ENCODE data around the gene RAI1.

RAI1 gene

GRCh38 chr17:17768424-17769088 is 87.3 kb downstream of the RAI1 start:
- DNase-seq, result no peak

- no peak for DNase-seq
Observed at GRCh38 chr17:17769869-17770631, 88.8 kb downstream of the RAI1 start.

DNA sequence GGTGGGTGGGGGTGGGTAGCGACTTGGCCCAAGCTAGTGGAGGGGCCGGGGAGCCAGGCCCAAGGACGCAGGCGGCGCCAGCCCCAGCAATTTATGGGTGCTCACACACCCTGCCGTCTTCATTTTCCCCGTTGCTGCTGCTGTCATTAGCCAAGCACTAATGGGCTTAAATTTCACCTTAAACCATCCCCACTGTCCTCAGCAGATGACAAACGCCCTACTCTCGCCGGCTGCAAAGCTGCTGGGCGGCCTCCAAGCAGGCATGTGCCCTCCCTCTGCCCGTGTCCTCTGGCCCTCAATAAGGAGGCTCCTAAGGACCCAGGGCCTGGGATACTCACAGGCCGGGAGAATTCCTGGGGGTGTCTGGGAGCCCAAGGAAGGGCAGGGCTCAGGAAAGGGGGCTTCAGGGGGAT is 89.4 kb downstream of the RAI1 start:
- DNase-seq, result no peak

DNA sequence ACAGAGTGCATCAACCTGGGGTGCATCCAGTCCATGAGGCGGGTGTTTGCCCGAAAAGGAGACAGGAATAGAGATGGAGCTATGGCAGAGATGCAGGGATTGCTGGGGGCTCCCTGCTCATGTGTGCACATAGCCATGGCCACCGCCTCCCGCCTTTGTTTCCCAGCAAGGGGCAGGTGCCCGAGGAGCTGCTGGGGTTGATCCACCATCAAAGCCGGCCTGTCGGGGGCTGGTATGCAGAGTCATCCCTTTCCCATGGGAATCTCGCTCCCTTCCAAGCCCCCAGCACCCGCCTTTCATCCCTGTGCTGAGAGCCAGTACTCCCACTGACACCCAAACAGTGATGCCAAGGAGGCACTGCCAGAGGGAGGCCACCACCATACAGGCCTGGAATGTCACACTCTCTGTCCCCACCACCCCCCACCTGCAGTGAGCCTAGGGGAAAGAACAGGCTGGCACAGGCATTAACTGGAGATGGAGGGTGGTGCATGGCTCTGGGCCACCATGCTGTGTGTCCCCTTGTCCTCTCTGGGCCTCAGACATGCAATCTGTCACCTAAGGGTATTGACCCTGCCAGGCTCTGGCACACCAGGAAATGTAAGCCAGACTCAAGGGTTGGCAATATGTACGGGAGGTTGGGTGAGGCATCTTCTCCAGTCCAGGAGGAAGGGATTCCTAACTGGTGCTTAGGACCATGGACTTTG is 90.4 kb downstream of the RAI1 start:
- no peak for DNase-seq

GRCh38 chr17:17772231-17772630 is 91.0 kb downstream of the RAI1 start:
- DNase-seq, result no peak

GRCh38 chr17:17774009-17774881 is 93.0 kb downstream of the RAI1 start:
- DNase-seq, result peak; percentile 74

- DNase-seq, result no peak
Observed at GRCh38 chr17:17776889-17777288, 95.6 kb downstream of the RAI1 start.

DNA sequence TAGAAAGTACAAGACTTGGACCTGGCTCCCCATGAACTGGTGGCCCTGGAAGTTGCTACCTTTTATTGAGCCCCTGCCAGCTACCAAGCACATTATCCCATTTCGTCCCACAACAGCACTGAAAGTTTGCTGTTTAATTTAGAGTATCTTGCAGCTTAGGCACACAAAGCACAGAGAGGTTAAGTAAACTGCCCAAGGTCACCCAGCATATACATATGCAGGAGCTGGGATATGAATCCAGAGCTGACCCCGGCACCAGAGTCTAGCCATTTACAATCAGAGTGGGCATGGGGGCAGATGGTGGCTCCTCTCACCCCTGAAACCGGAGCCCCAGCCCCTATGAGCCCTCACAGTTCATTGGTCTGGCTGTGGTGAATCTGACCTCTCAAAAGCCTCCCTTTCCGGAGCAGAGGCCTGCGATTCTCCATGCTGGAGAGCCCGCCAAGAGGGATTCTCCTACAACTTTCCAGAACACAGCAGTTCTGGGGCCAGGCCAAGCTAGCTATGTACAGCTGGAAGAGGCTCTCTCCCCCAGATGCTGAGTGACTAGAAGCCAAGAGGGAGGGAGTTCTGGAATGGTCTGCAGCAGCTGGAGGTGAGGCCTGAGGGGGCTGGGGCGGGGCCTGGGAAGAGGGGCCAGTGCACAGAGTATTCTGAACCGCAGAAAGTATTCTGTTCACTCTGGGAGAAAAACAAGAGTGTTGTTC is 97.2 kb downstream of the RAI1 start:
- DNase-seq, result peak; percentile 97

DNA sequence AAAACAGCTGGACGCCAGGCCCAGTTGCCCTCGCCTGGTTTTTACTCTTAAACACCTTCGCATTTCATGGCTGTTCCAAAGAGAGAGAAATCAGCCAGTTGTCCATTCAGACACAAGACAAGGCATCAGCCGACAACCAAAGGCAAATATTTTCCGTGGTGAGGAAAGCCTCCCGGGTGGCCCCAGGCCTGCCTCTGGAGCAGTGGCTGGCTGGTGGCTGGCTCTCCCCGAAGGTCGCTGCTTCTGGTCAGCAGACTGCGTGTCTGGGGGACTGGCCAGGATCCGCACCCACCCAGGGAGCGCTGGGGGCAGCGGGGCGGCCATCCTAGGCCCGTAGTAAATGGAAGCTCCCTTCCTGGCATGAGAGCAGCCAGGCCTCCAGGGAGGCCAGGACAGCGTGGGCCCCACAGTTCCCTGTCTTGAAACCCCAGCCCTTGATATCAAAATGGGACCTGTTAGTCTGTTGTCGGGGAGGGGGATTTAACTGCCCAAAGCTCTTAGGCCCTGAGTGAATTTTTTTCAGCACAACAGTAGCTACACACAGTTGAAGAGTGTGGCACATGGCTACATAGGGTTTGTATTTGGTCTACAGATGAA is 97.9 kb downstream of the RAI1 start:
- DNase-seq, result peak; percentile 81

GRCh38 chr17:17780922-17781590 is 99.8 kb downstream of the RAI1 start:
- DNase-seq, result peak; percentile 73

DNA sequence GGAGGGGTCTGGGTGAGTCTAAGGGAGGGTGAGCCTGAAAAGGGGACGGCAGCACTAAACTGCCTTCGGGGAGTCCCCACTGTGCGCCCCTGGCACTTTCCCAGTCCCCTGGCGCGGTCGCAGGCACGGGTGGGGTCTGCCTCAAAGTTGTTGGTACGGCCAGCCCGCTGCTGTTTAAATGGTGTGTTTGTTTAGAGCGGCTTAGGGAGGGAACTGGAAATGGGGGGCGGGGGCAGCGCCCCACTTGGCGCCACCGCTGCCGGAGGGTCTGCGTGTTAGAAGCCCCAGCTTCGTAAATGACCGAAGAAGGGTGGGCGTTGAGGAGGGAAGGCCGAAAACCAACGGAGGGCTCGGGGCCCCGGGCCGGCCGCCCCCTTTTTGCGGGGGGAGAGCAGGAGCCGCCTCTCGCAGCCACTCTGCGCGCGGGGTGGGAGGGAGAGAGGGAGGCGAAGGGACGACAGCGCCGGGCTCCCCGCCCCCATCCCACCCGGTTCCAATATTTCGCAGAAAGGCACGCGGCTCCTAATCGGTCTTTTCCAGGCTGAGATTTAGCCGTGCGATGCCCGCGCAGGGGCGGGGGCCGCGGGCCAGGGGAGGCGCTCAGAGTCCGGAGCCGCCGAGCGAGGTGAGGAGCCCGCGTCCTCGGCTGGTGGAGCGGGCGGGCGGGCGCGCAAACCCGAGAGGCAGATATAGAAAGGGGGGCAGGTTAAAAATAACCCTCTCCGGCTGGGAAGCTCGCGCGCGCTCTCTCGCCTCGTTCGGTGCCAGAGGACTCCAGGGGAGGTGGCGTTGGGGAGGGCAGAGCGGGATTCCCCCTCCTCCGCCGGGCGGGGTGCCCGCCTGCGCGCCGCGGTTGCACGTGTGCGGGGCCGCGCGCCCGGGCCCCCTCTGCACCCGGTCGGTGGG is 100.6 kb downstream of the RAI1 start:
- DNase-seq, result peak; percentile 88

GRCh38 chr17:17782523-17783115 is 101.4 kb downstream of the RAI1 start:
- peak; percentile 69 for DNase-seq

GRCh38 chr17:17783116-17783824 is 102.0 kb downstream of the RAI1 start:
- peak; percentile 60 for DNase-seq

DNA sequence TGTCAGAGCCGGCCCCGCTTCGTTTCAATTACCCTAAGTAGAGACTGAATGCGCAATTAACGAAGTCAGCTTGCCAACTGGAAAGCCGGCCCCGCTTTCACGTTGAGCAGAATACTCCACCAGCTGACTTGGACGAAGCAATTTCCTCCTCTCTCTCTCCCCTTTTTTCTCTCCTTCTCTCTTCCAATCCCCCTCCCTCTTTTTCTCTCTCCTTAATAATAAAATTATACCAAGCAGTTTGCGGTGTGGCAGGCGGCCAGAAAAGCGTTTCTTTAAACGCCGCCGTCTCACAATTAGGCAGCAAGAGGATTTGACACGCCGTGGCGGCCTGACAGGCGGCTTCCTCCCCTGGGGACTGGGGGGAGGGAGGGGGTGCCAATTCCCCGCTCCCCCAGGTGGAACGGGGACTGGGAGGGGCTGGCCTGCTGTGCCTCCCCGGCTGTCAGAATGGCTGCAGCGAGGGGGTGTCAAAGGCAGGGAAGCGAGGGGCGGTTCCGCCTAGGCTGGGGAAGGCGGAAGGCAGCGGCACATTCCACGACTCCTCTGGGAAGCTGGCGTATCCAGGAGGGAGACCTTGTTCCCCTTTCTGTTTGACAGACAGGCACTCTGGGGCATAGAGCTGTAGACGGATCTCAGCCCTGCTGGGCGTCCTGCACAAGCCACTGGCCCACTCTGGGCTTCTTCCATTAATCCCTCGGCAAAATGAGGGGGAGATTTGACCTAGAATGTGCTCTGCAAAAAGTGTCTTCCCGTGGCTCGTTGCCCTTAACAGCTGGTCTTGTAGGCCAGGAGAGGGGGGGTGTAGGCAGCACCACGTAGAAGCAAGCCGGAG is 102.8 kb downstream of the RAI1 start:
- peak; percentile 74 for DNase-seq

GRCh38 chr17:17784657-17785267 is 103.5 kb downstream of the RAI1 start:
- DNase-seq, result no peak

- DNase-seq, result no peak
Observed at GRCh38 chr17:17785407-17785806, 104.1 kb downstream of the RAI1 start.

- no peak for DNase-seq
Observed at GRCh38 chr17:17786998-17787397, 105.7 kb downstream of the RAI1 start.

DNA sequence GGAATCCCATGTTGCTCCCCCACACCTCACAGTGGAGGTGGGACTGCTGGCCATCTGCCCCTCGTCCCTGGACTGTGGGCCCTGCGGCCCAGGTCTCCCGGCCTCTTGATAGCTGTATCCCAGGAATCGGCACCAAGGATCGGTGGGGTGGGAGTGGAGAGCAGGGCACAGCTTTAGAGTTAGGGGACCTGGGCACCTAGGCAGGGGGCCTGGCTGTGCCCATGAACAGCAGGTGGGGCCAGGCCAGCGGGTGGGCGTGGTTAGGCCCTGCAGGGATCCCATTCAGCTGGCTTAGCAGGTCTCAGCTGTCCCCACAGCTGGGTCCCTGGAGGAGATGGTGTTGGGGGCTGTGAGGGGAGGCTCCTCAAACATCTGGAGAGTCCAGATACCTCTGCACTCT is 106.3 kb downstream of the RAI1 start:
- no peak for DNase-seq
